AG04450 (cell line): ENCODE measurements around the gene GRB10. TPM values are rescaled to one million over a fixed set of nuclear protein-coding genes. Genes with fewer than 3 reads are reported as not detected.

Experiments
- CTCF ChIA-PET: fragments of 300-600, 350-600 bp; formaldehyde crosslinking; extraction: SDS; loops from one replicate; lab custom pipeline; 2022; ENCODE audit warnings: antibody characterized with exemption, inconsistent platforms; lab: Charles Lee
- POLR2A ChIA-PET: fragments of 350-600 bp; formaldehyde crosslinking; extraction: SDS; loops from one replicate; lab custom pipeline; 2021; ENCODE audit warnings: antibody characterized with exemption, inconsistent platforms; lab: Yijun Ruan, JAX
- DNase-seq: peaks from one replicate; pipeline ENCODE4 v3.0.0-alpha.2; 2011; ENCODE audit warnings: low read depth, low spot score
- H3K27ac ChIP-seq: one replicate; pipeline ENCODE4 v1.5.1; 2012; ENCODE audit warnings: low read depth, low read length, control low read depth
- H3K27me3 ChIP-seq: one replicate; pipeline ENCODE4 v1.6.0; 2012; ENCODE audit warnings: low read length; ENCODE audit not compliant: control insufficient read depth, insufficient read depth
- H3K4me3 ChIP-seq: 2 replicates; pipeline ENCODE4 v1.5.1; 2011; ENCODE audit warnings: mild to moderate bottlenecking, low read depth, low read length, control low read depth
- H3K9me3 ChIP-seq: 2 replicates; pipeline ENCODE4 v1.5.1; 2012; ENCODE audit warnings: low read length; ENCODE audit not compliant: control insufficient read depth, insufficient read depth
- polyA plus RNA-seq: library from polyadenylated mRNA; depleted of rRNA; stranded (reverse); fragments of >200 nt; gene quantifications from 2 replicates; pipeline ENCODE4 v1.2.3, GENCODE V29; 2011
- TF ChIP-seq, protein P1 (sequence below): IDR thresholded peaks from 2 replicates; pipeline ENCODE4 v1.5.1; 2011; ENCODE audit warnings: low read depth, low read length, control low read depth, inconsistent platforms

Gene GRB10
- polyA plus RNA-seq, 1 experiment, result 8.0 TPM

DNA sequence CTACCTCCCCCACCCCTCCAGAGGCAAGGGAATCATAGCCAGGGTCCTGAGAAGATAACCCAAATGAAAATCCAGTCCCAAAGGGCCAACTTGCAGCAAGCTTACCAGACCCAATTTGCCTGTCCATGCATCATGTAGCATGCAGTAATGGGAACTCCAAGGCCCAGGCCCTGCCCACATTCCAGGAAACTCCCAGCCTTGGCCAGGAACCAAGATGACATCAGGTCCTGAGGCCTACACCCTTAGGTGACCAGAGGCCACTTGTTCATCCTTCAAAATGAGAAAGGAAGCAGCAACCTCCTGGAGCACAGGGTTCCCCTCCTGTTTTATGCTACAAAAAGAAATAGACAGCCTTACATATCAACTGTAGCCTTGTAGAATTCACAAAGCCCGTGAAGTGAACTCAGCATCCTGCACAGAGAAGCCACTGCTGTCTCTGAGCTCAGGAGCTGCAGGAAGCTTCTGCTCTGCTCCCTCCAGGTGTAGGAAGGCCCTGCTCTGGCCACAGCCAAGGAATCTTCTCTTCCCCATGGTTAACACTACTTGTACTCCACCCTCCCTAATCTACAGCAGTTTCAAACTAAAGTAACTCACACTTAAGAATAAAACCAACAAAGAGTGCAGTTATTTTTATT is 30.3 kb upstream of the GRB10 start:
- no peak for DNase-seq
- Histone ChIP-seq H3K4me3 (no peak overlapping the region), H3K27me3 (peaks cover 28% of the 10 kb centered on the region), H3K27ac (no peak overlapping the region), H3K9me3 (no peaks in the 10 kb centered on the region; the same call in 1 of the 2 replicates)
- ChIA-PET CTCF (interaction anchor here (1.6 kb wide), 1 partner anchor 350 kb away, joined by 4 read pairs; no protein-coding TSS in a partner anchor), POLR2A (no interaction called here)
- TF ChIP-seq, protein P1, sequence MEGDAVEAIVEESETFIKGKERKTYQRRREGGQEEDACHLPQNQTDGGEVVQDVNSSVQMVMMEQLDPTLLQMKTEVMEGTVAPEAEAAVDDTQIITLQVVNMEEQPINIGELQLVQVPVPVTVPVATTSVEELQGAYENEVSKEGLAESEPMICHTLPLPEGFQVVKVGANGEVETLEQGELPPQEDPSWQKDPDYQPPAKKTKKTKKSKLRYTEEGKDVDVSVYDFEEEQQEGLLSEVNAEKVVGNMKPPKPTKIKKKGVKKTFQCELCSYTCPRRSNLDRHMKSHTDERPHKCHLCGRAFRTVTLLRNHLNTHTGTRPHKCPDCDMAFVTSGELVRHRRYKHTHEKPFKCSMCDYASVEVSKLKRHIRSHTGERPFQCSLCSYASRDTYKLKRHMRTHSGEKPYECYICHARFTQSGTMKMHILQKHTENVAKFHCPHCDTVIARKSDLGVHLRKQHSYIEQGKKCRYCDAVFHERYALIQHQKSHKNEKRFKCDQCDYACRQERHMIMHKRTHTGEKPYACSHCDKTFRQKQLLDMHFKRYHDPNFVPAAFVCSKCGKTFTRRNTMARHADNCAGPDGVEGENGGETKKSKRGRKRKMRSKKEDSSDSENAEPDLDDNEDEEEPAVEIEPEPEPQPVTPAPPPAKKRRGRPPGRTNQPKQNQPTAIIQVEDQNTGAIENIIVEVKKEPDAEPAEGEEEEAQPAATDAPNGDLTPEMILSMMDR, result no peak

DNA sequence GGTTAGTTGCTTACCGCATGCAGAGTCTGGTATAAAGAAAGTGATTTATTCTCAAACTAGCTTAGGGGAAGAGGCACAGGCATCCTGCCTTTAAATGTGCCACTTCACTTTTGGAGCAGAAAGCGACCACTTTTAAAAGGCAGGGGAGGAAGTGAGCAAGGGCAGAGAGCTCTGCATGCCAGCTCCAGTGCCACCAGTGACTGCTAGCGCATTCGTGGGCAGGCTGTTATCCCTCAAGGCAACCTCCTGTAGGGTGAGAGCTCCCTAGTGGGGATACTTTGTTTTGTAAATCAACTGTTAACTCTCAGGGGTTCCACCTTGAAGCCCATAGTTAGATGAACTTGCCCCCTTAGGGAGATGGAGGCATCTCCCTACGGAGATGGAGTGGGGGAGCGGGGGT is 29.4 kb upstream of the GRB10 start:
- H3K9me3 ChIP-seq, result no peaks in the 10 kb centered on the region; the same call in 1 of the 2 replicates
- peaks cover 29% of the 10 kb centered on the region for H3K27me3 ChIP-seq
- ChIA-PET CTCF (no interaction called here), POLR2A (no interaction called here)
- DNase-seq, result no peak
- TF ChIP-seq, protein P1, result no peak
- H3K4me3 ChIP-seq, result no peak overlapping the region
- H3K27ac ChIP-seq, result no peak overlapping the region

DNA sequence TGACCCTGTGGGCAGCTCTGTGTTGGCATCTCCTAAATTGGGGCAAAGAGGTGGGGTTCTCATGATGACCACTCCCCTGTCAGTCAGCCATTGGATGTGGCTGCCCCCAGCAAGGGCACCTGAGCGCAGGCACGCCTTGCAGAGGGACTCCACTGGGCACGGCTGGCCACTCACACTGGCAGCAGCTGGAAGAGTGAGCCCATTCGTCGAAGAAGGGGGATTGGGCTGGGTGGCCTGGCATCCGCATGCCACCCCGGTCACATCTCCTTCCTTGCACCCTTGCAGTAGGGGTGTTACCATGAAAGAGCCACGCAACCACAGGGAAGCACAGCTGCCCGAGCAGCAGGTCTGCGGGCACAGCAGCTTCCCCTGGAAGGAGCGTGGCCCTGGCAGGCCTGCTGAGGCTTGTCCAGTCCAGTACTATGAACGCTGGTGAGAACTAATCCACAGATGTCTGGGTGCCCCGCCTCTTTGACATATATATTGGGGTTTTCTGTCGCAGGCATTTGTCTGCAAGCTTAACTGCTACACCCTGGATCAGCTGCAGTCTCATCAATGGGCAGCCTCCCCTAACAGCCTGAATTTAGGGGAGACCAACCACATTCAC is 25.7 kb upstream of the GRB10 start:
- Histone ChIP-seq H3K27ac (no peak overlapping the region), H3K4me3 (no peak overlapping the region), H3K27me3 (peaks cover 41% of the 10 kb centered on the region), H3K9me3 (no peaks in the 10 kb centered on the region; the same call in 1 of the 2 replicates)
- ChIA-PET POLR2A (no interaction called here), CTCF (no interaction called here)
- TF ChIP-seq, protein P1, result no peak
- DNase-seq, result no peak

DNA sequence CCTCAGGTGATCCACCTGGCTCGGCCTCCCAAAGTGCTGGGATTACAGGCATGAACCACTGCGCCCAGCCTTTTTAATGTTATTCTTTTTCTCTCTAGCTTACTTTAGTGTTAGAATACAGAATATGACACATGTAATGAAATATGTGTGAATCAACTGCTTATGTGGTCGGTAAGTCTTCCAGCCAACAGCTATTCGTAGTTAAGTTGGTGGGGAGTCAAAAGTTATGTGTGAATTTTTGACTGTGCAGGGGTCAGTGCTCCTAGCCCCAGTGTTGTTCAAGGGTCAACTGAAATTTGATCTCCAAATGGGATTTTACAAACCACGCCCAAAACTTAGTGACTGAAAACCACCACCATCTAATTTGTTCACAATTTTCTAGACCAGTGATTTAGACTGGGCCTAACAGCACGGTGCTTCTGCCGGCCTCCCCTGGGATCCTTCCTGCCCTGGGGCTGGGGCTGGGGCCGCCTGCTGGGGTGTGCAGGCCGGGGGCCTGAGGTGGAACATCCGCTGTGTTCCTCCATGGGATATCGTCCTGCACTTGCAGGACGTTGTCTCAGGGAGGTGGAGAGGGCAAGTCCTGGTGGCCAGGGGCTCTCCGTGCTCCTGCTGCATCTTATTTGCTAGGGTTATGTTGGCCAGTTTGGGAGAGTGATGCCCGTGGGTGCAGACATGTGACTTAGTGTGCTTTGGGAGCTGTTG is 24.5 kb upstream of the GRB10 start:
- no peak for DNase-seq
- Histone ChIP-seq H3K9me3 (no peaks in the 10 kb centered on the region; the same call in 1 of the 2 replicates), H3K4me3 (no peak overlapping the region), H3K27me3 (peaks cover 45% of the 10 kb centered on the region), H3K27ac (no peak overlapping the region)
- CTCF ChIA-PET, result no interaction called here
- TF ChIP-seq, protein P1, result no peak
- POLR2A ChIA-PET, result no interaction called here

DNA sequence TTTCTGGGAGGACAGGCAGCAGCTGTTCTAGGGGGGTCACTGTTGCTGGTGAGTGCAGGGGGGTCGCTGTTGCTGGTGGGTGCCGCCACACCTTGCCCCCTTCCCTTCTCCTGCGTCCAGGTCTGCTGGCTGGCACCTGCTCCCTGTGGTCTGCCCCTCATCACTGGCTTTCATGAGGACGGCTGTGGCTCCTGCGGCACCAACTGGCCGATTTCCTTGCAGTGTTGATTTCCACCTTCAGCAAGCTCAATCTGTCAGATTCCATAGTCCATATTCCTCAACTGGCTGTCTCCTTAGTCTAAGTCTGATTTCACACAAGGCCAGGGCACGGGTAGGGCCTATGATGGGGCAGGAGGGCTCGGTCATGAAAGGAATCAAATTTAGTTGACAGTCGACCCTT is 23.4 kb upstream of the GRB10 start:
- Histone ChIP-seq H3K4me3 (no peak overlapping the region), H3K9me3 (no peaks in the 10 kb centered on the region; the same call in 1 of the 2 replicates), H3K27me3 (peaks cover 42% of the 10 kb centered on the region), H3K27ac (no peak overlapping the region)
- ChIA-PET POLR2A (no interaction called here), CTCF (interaction anchor here (1.0 kb wide), 1 partner anchor 20 kb away, joined by 3 read pairs; no protein-coding TSS in a partner anchor)
- no peak for DNase-seq
- TF ChIP-seq, protein P1, result no peak
